DOHH2 (cell line): Measurements from ENCODE around the gene AP3S2.

ENCODE experiments used
- H3F3A ChIP-seq: fragments of 200-600 bp; sonication (generic), shearing (Covaris generic); 2 replicates; pipeline ENCODE4 v1.6.0; 2016; ENCODE audit warnings: antibody characterized with exemption, mild to moderate bottlenecking; ENCODE audit not compliant: control insufficient read depth, insufficient read depth
- H3K27ac ChIP-seq: fragments of 200-600 bp; sonication (generic); 2 replicates; pipeline ENCODE4 v1.5.1; 2014; ENCODE audit warnings: low read depth, mild to moderate bottlenecking, low read length, moderate library complexity
- H3K27me3 ChIP-seq: fragments of 200-600 bp; sonication (generic); 2 replicates; pipeline ENCODE4 v1.6.1; 2014; ENCODE audit warnings: mild to moderate bottlenecking, low read length, mixed read lengths; ENCODE audit not compliant: control insufficient read depth
- H3K36me3 ChIP-seq: fragments of 200-600 bp; sonication (generic); 2 replicates; pipeline ENCODE4 v1.6.1; 2014; ENCODE audit warnings: mild to moderate bottlenecking, low read length, moderate library complexity, mixed read lengths; ENCODE audit not compliant: control insufficient read depth
- H3K4me1 ChIP-seq: fragments of 200-600 bp; sonication (generic); 2 replicates; pipeline ENCODE4 v1.6.1; 2014; ENCODE audit warnings: mild to moderate bottlenecking, low read length, mixed read lengths; ENCODE audit not compliant: control insufficient read depth
- H3K4me2 ChIP-seq: fragments of 200-600 bp; sonication (generic); 2 replicates; pipeline ENCODE4 v1.6.0; 2014; ENCODE audit warnings: mild to moderate bottlenecking, low read length, moderate library complexity
- H3K4me3 ChIP-seq: fragments of 200-600 bp; sonication (generic); 2 replicates; pipeline ENCODE4 v1.5.1; 2014; ENCODE audit warnings: mild to moderate bottlenecking, low read length, mixed read lengths
- H3K79me2 ChIP-seq: fragments of 200-600 bp; sonication (generic); 2 replicates; pipeline ENCODE4 v1.6.1; 2014; ENCODE audit warnings: mild to moderate bottlenecking, low read length, mixed read lengths; ENCODE audit not compliant: control insufficient read depth
- H3K9me2 ChIP-seq: fragments of 200-600 bp; sonication (generic); replicated peaks from 2 replicates; pipeline ENCODE4 v1.6.1; 2014; ENCODE audit warnings: mild to moderate bottlenecking, low read length, mixed read lengths; ENCODE audit not compliant: control insufficient read depth
- H3K9me3 ChIP-seq: fragments of 200-600 bp; sonication (generic); 2 replicates; pipeline ENCODE4 v1.6.1; 2014; ENCODE audit warnings: antibody characterized with exemption, low read length, mixed read lengths; ENCODE audit not compliant: control insufficient read depth, insufficient read depth
- H4K20me1 ChIP-seq: fragments of 200-600 bp; sonication (generic); 2 replicates; pipeline ENCODE4 v1.6.0; 2014; ENCODE audit warnings: low read depth, mild to moderate bottlenecking, antibody characterized with exemption, low read length, moderate library complexity; ENCODE audit not compliant: control insufficient read depth, insufficient read depth
- CTCF ChIP-seq: fragments of 200-600 bp; sonication (generic); IDR thresholded peaks from one replicate; pipeline ENCODE4 v1.5.1; 2014; ENCODE audit warnings: antibody characterized with exemption, mild to moderate bottlenecking, low read depth, low read length; ENCODE audit not compliant: poor library complexity, severe bottlenecking
- EZH2phosphoT487 ChIP-seq: fragments of 200-600 bp; sonication (generic); IDR thresholded peaks from 2 replicates; pipeline ENCODE4 v1.6.1; 2017; ENCODE audit warnings: borderline replicate concordance, mild to moderate bottlenecking, antibody characterized with exemption, low read length, moderate library complexity, mixed read lengths

Gene AP3S2

GRCh38 chr15:89815769-89816168, 78.0 kb downstream of the AP3S2 start:
- H3K36me3 ChIP-seq, result no peaks in the 10 kb centered on the region
- TF ChIP-seq EZH2phosphoT487 (no peak), CTCF (no peak)
- no peaks in the 10 kb centered on the region for H3K79me2 ChIP-seq
- H3K27me3 ChIP-seq, result peaks cover 13% of the 10 kb centered on the region
- H3K9me3 ChIP-seq, result no peaks in the 10 kb centered on the region
- H3K27ac ChIP-seq, result no peak overlapping the region
- no peak overlapping the region for H3K4me2 ChIP-seq
- no peaks in the 10 kb centered on the region for H3K9me2 ChIP-seq
- no peaks in the 10 kb centered on the region for H4K20me1 ChIP-seq
- no peak overlapping the region for H3K4me3 ChIP-seq
- H3F3A ChIP-seq, result no peaks in the 10 kb centered on the region
- no peaks in the 10 kb centered on the region for H3K4me1 ChIP-seq

DNA sequence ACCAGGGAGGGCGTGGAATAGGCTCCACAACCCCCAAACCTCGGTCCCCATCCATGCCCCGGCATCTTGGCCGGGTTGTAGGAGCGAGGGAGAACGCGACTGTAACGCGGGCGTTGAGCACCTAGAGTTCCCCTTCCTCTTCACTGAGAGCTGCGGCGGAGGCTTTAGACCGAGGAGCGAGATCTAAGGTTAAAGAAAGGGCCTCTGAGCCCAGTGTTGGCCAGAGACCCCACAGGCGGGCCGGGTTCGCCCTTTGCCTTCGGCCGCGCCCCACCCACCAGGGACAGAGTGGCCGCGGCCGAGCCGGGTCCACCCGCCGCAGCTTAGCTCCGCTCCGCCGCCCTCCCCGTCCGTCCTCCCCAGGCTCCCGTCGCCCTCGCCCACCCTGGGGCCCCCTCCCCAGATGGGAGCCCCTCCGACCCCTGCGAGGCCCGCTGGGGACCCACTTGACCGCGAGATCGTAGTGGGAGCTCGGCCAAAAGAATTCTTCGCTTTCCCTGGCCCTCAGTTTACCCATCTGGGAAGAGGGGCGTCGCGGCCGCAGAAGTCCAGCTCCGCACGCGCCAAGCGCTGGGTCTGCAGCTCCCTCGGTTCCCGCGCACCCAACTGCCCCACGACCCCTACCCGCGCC, 79.6 kb downstream of the AP3S2 start:
- Histone ChIP-seq H3K4me3 (no peak overlapping the region), H3F3A (no peaks in the 10 kb centered on the region), H3K79me2 (no peaks in the 10 kb centered on the region), H3K27me3 (peaks cover 12% of the 10 kb centered on the region; the same call in 1 of the 2 replicates), H3K4me1 (no peaks in the 10 kb centered on the region), H3K27ac (no peak overlapping the region), H4K20me1 (no peaks in the 10 kb centered on the region), H3K9me3 (no peaks in the 10 kb centered on the region), H3K36me3 (no peaks in the 10 kb centered on the region), H3K9me2 (no peaks in the 10 kb centered on the region), H3K4me2 (no peak overlapping the region)
- no peak for TF ChIP-seq EZH2phosphoT487
- no peak for TF ChIP-seq CTCF

DNA sequence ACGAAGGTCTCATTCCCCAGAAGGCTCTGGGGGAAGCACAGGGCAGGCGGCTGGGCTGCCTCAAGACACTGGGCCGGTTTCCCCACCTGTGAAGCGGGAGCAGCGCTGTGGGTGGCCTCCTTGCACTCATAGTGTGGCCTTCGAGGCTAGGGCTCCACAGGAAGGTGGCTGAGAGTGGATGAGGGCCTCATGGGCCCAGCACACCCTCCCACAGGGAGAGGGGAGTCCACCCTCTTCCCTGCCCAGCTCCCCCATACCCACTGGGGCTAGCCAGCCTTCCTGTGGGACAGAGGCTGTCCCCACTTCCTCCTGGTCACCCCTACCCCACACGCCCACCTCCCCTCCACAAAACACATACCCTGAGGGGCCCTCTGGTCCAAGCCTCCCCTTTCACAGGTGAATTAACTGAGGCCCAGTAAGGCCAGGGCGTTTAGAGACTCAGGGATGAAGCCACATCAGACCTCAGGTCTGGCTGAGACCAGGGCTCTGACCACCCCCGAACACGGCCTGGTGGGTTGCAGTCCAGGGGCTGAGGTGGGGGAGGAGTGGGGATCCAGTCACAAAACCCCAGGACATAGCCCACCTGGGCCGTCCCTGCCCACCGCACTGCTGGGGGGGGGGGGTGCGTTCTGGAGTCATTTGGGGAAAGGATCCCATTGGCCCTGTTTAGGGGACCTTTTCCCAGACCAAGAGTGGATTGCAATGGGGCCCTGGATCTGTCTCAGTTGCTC, 80.2 kb downstream of the AP3S2 start:
- Histone ChIP-seq H3K4me2 (no peak overlapping the region), H3K79me2 (no peaks in the 10 kb centered on the region)

More for the DNA sequence above, 80.2 kb downstream of the AP3S2 start:
- Histone ChIP-seq H3K4me1 (no peaks in the 10 kb centered on the region), H4K20me1 (no peaks in the 10 kb centered on the region), H3F3A (no peaks in the 10 kb centered on the region), H3K4me3 (no peak overlapping the region), H3K9me3 (no peaks in the 10 kb centered on the region), H3K36me3 (no peaks in the 10 kb centered on the region), H3K27ac (no peak overlapping the region), H3K9me2 (no peaks in the 10 kb centered on the region), H3K27me3 (peaks cover 12% of the 10 kb centered on the region; the same call in 1 of the 2 replicates)
- no peak for TF ChIP-seq CTCF
- no peak for TF ChIP-seq EZH2phosphoT487
